Hematopoietic multipotent progenitor cell treated with erythropoietin and hydrocortisone succinate and interleukin-3 and kit ligand, for 6 days (in vitro differentiated cells): ENCODE data around the gene MARCO.
A peak's percentile ranks its signal among the peaks of the same experiment; 100 is the strongest.
"Not testable (repeated sequence)": the region's sequence is repeated elsewhere in the genome, so short reads cannot be mapped to it uniquely, and the experiment has no call there.

Experiments used
- DNase-seq: peaks from one replicate; pipeline ENCODE4 v3.0.0-alpha.2; 2015

MARCO gene

GRCh38 chr2:119008108-119008507, 66.1 kb downstream of the MARCO start:
- DNase-seq = peak; percentile 4

- no peak for DNase-seq
These were observed 67.1 kb downstream of the MARCO start for GRCh38 chr2:119009110-119009509.

- DNase-seq = no peak
These were observed 68.3 kb downstream of the MARCO start for GRCh38 chr2:119010336-119010735.

GRCh38 chr2:119011162-119011909, 69.3 kb downstream of the MARCO start:
- peak; percentile 56 for DNase-seq

- DNase-seq = no peak
These were observed 69.9 kb downstream of the MARCO start for GRCh38 chr2:119011910-119012209.

GRCh38 chr2:119012345-119013301, 70.6 kb downstream of the MARCO start:
- no peak for DNase-seq

- DNase-seq = no peak
These were observed 71.7 kb downstream of the MARCO start for GRCh38 chr2:119013671-119014070.

- no peak for DNase-seq
These were observed 73.9 kb downstream of the MARCO start for GRCh38 chr2:119015845-119016244.

GRCh38 chr2:119019521-119019920, 77.5 kb downstream of the MARCO start:
- DNase-seq = no peak

GRCh38 chr2:119022678-119023077, 80.7 kb downstream of the MARCO start:
- no peak for DNase-seq

GRCh38 chr2:119023534-119023933, 81.5 kb downstream of the MARCO start:
- no peak for DNase-seq

GRCh38 chr2:119024152-119024551, 82.2 kb downstream of the MARCO start:
- DNase-seq = no peak

- DNase-seq = no peak
These were observed 82.6 kb downstream of the MARCO start for GRCh38 chr2:119024568-119024967.

- no peak for DNase-seq
These were observed 83.0 kb downstream of the MARCO start for GRCh38 chr2:119025013-119025412.

GRCh38 chr2:119025762-119026351, 83.9 kb downstream of the MARCO start:
- no peak for DNase-seq

- no peak for DNase-seq
These were observed 84.9 kb downstream of the MARCO start for GRCh38 chr2:119026890-119027289.

GRCh38 chr2:119028327-119029174, 86.6 kb downstream of the MARCO start:
- DNase-seq = peak; percentile 54

GRCh38 chr2:119029297-119029696, 87.3 kb downstream of the MARCO start:
- DNase-seq = no peak

GRCh38 chr2:119037922-119038321, 95.9 kb downstream of the MARCO start:
- not testable (repeated sequence) for DNase-seq

- no peak for DNase-seq
These were observed 98.7 kb downstream of the MARCO start for GRCh38 chr2:119040730-119041129.
